Gastroesophageal sphincter (tissue), 3 donors: ENCODE data around the gene SNX13.

Experiments used
- POLR2A ChIP-seq, 2 donors: fragments of 450-650 bp; IDR thresholded peaks; one replicate each; pipeline ENCODE4 v1.6.1; 2017; ENCODE audit warnings: antibody characterized with exemption in 2 of 2, mild to moderate bottlenecking in 2 of 2, moderate library complexity in 1 of 2
- TF ChIP-seq, protein P1 (sequence below), 4 experiments: fragments of 200-600 bp in 2 of 4; fragments of 450-650 bp in 2 of 4; sonication (generic) in 1 of 4; IDR thresholded peaks; one replicate each; pipeline ENCODE4 v1.5.1; 2017 to 2019; ENCODE audit warnings: antibody characterized with exemption in 4 of 4, mild to moderate bottlenecking in 2 of 4, moderate library complexity in 2 of 4

GRCh38 chr7:17962652-17963051 lies 22.4 kb upstream of the SNX13 start:
- TF ChIP-seq, protein P1, sequence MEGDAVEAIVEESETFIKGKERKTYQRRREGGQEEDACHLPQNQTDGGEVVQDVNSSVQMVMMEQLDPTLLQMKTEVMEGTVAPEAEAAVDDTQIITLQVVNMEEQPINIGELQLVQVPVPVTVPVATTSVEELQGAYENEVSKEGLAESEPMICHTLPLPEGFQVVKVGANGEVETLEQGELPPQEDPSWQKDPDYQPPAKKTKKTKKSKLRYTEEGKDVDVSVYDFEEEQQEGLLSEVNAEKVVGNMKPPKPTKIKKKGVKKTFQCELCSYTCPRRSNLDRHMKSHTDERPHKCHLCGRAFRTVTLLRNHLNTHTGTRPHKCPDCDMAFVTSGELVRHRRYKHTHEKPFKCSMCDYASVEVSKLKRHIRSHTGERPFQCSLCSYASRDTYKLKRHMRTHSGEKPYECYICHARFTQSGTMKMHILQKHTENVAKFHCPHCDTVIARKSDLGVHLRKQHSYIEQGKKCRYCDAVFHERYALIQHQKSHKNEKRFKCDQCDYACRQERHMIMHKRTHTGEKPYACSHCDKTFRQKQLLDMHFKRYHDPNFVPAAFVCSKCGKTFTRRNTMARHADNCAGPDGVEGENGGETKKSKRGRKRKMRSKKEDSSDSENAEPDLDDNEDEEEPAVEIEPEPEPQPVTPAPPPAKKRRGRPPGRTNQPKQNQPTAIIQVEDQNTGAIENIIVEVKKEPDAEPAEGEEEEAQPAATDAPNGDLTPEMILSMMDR (IDR thresholded peaks at IDR 0.05), result no peak
- no peak for TF ChIP-seq POLR2A (IDR thresholded peaks at IDR 0.05)
